ES-I3 (cell line): ENCODE data around the gene CSTPP1.
"Not testable (repeated sequence)": the region's sequence is repeated elsewhere in the genome, so short reads cannot be mapped to it uniquely, and the experiment has no call there.

Experiments
- H3K36me3 ChIP-seq: 2 replicates; pipeline ENCODE4 v1.6.1; 2013; ENCODE audit warnings: mild to moderate bottlenecking, low read length, control low read depth, moderate library complexity; ENCODE audit not compliant: insufficient read depth
- H3K4me1 ChIP-seq: 2 replicates; pipeline ENCODE4 v1.6.1; 2013; ENCODE audit warnings: mild to moderate bottlenecking, control low read depth, low read length; ENCODE audit not compliant: insufficient read depth
- H3K9ac ChIP-seq: 2 replicates; pipeline ENCODE4 v1.6.1; 2013; ENCODE audit warnings: low read depth, mild to moderate bottlenecking, low read length, moderate library complexity
- H3K9me3 ChIP-seq: 2 replicates; pipeline ENCODE4 v1.6.1; 2013; ENCODE audit warnings: mild to moderate bottlenecking, low read length, moderate library complexity; ENCODE audit not compliant: control insufficient read depth, insufficient read depth

CSTPP1 gene

DNA sequence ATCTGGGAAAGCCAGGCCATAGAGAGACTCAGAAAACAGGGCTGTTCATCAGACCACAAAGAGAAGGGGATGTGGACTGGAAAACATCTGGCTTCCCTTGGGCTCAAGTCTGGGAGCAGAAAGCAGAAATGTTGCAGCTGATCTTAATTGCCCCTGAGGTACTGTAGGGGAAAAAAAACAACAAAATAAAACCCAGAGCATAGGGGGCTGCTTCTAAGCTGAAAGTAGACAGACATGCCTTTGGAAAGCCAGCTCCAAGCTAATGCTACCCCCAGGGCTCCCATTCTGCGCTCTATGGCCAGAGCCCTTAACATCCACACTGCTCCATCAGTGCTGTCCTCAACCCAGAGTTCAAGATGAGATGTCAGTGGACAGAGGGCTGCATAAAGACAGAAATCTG, 251.7 kb downstream of the CSTPP1 start:
- peaks cover 13% of the 10 kb centered on the region for H3K4me1 ChIP-seq
- no peaks in the 10 kb centered on the region for H3K36me3 ChIP-seq
- no peaks in the 10 kb centered on the region for H3K9me3 ChIP-seq
- H3K9ac ChIP-seq = no peak overlapping the region

DNA sequence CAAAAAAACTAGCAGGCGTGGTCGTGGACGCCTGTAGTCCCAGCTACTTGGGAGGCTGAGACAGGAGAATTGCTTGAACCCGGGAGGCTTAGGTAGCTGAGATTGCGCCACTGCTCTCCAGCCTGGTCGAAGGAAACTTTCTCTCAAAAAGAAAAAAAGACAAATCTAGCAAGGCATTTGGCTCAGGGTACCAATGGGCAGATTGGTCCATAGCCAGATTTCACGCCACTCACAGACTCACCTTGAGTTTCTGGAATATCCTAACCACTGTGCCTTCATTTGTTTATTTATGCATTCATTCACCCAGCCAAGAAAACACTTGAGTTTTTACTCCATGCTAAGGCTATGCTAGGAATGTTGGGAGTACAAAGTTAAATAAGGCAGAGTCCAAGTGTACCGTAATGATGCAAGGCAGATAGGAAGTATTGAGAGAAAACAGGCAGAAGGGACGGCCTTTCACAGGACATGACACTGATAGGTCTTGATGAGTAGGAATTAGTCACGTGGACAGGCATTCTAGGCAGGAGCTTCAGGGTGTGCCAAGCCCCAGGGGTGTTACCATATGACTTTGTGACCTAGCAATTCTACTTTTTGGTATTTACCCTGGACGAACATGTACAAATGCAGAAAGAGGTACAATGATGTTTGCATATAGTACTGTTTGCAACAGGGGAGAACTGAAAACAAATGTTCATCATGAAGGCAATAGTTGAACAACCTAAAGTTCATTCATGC, 252.7 kb downstream of the CSTPP1 start:
- H3K4me1 ChIP-seq = peaks cover 9% of the 10 kb centered on the region
- no peak overlapping the region for H3K9ac ChIP-seq
- H3K36me3 ChIP-seq = no peaks in the 10 kb centered on the region
- H3K9me3 ChIP-seq = no peaks in the 10 kb centered on the region

DNA sequence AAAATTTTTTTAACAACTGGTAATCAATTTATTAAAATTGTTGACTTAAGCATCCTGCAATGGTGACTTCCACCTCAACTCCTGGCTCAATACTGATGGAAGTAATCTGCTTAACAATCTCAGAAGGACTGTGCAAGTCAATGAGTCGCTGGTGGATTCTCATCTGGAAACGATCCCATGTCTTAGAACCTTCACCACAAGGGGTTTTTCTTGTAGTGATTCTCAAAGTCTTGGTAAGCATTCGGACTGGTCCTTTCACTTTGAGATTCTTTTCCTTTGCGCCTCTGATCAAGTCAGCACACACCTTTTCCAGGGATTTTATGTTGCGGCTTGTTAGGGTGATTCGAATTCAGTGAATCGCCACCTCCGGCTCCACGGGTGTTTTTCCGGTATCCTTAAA, 254.6 kb downstream of the CSTPP1 start:
- H3K9me3 ChIP-seq, H3K36me3 ChIP-seq, H3K9ac ChIP-seq, H3K4me1 ChIP-seq: not testable (repeated sequence)

DNA sequence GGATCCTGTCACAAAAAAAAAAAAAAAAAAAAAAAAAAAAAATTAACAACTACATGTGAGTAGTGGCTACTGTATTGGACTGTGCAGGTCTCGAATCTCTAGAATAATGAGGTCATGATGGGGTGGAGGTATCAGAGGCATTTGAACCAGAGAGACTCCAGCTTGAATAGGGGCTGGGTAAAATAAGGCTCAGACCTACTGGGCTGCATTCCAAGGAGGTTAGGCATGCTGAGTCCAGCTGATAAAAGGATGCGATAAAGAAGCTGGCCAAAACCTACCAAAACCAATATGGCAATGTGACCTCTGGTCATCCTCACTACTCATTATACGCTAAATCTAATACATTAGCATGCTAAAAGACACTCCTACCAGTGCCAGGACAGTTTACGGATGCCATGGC, 255.6 kb downstream of the CSTPP1 start:
- no peaks in the 10 kb centered on the region for H3K9me3 ChIP-seq
- no peak overlapping the region for H3K9ac ChIP-seq
- no peaks in the 10 kb centered on the region for H3K36me3 ChIP-seq
- peaks cover 9% of the 10 kb centered on the region for H3K4me1 ChIP-seq

DNA sequence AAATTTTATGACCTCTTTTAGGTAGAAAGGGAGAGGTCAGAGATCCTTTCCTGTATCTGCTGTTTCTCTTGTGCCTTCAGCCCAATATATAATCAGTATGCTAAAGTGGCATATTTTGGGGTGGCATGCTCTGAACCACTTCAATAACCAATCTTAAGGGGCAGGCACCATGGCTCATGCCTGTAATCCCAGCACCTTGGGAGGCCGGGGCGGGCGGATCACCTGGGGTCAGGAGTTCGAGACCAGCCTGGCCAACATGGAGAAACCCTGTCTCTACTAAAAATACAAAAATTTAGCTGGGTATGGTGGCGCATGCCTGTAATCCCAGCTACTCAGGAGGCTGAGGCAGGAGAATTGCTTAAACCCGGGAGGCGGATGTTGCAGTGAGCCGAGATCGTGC, 261.6 kb downstream of the CSTPP1 start:
- H3K9ac ChIP-seq, H3K36me3 ChIP-seq, H3K9me3 ChIP-seq, H3K4me1 ChIP-seq: not testable (repeated sequence)

DNA sequence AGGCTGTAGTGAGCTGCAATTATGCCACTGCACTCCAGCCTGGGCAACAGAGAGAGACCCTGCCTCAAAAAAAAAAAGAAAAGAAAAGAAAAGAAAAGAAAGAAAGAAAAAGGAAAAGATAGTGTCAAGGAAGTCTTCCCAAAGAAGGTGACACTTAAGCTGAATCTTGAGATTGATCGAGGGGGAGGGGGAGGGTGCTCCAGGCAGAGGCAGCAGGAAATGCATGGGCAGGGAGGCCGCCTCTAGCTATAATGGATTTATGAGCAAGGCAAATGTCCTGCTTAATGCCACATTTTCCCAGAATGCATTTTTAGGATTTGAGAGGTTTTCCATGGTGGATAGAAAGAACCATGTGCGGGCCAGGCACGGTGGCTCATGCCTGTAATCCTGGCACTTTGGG, 264.5 kb downstream of the CSTPP1 start:
- Histone ChIP-seq H3K4me1 (peaks cover 7% of the 10 kb centered on the region), H3K36me3 (no peaks in the 10 kb centered on the region), H3K9ac (no peak overlapping the region), H3K9me3 (no peaks in the 10 kb centered on the region)

DNA sequence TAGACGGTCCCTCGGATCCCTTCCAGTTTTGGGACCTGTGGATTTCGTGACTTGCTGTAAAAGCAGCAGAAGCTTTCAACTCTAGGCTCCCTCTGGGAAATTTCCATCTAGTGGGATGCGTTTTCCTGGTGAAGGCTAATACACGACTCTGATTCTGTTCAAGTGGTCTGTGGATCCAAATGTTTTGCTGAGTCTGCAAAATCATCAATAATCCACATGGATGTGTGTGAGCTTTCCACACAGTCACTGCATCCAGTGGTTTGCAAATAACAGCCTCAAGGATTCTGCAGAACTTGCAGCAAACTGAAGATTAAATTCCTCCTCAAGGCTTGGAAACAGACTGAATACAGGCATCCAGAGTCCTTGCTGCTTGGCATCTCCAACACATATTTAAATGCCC, 266.0 kb downstream of the CSTPP1 start:
- Histone ChIP-seq H3K4me1 (peaks cover 7% of the 10 kb centered on the region), H3K9me3 (no peaks in the 10 kb centered on the region), H3K9ac (no peak overlapping the region), H3K36me3 (no peaks in the 10 kb centered on the region)

DNA sequence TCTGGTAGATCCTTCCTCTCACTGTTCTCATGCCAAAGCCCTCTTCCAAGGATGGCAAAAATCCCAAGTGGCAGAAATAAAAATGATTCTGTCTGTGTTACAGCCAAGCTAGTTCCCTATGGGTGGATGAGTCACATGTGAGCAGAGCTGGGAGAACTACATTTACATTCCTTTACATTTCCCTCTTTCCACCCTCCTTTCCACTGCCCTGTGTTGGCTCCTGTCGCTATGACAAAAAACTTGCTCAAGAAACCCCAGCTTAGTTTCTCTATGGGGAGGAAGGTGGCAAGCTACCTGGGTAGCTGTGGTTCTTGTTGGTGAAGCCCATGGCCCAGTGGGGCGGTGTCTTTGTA, 268.1 kb downstream of the CSTPP1 start:
- H3K36me3 ChIP-seq = no peaks in the 10 kb centered on the region
- peak overlapping the region; percentile 9; the same call in 1 of the 2 replicates for H3K9ac ChIP-seq
- H3K4me1 ChIP-seq = peaks cover 7% of the 10 kb centered on the region
- no peaks in the 10 kb centered on the region for H3K9me3 ChIP-seq

DNA sequence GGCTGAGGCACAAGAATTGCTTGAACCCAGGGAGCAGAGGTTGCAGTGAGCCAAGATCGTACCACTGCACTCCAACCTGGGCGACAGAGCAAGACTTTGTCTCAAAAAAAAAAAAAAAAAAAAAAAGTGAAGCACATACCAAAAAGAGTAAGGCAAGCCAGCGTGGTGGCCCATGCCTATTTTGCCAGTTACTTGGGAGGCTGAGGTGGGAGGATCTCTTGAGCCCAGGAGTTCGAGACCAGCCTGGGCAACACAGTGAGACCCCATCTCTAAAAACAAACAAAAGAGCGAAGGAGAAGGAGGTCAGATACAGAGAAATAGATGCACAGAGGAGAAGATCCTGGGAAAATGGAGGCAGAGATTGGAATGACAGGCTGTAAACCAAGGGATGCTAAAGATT, 270.0 kb downstream of the CSTPP1 start:
- H3K36me3 ChIP-seq, H3K4me1 ChIP-seq, H3K9me3 ChIP-seq, H3K9ac ChIP-seq: not testable (repeated sequence)

DNA sequence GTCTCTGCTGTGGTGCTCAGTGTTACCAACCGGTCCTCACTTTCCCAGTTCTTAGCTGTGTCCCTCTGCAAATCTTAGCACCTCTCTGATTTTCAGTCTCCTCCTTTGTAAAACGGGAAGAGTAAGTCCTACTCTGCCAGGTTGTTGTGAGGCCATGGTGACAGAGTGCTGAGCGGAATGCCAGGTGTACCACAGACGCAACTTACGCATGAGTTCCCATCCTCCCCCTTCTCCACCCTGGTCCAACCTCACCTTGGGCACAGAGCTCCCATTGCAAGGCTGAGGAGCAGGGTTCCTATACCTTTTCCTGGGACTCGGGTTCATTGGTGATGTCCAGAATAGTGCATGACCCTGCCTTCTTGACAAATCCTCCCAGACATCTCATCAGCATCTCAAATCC, 270.9 kb downstream of the CSTPP1 start:
- no peak overlapping the region for H3K9ac ChIP-seq

DNA sequence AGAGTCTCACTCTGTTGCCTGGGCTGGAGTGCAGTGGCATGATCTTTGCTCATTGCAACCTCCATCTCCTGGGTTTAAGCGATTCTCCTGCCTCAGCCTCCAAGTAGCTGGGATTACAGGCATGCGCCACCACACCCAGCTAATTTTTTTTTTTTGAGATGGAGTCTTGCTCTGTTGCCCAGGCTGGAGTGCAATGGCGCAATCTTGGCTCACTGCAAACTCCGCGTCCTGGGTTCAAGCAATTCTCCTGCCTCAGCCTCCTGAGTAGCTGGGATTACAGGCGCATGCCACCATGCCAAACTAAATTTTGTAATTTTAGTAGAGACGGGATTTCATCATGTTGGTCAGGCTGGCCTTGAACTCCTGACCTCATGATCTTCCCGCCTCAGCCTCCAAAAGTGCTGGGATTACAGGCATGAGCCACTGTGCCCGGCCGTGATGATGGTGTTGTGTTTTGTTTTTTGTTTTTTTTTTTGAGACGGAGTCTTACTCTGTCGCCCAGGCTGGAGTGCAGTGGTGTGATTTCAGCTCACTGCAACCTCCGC, 271.5 kb downstream of the CSTPP1 start:
- not testable (repeated sequence) for H3K4me1 ChIP-seq, H3K9me3 ChIP-seq, H3K9ac ChIP-seq, H3K36me3 ChIP-seq

More for the DNA sequence above, 270.9 kb downstream of the CSTPP1 start:
- H3K36me3 ChIP-seq = no peaks in the 10 kb centered on the region
- peaks cover 7% of the 10 kb centered on the region for H3K4me1 ChIP-seq
- no peaks in the 10 kb centered on the region for H3K9me3 ChIP-seq

DNA sequence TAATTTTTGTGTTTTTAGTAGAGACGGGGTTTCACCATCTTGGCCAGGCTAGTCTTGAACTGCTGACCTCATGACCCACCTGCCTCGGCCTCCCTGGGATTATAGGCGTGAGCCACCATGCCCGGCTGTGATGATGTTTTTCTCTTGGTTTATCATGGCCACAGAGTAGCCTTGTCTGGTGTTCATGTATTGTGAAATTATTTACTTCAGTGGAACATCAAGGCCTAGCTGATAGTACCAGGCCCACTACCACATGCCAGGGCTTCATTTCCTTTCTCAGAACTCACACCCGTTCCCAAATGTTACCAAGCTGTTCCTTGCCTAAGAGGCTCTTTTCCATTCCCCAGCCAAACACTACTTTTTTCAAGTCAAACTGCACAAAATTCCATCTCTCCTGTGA, 272.1 kb downstream of the CSTPP1 start:
- no peaks in the 10 kb centered on the region for H3K36me3 ChIP-seq
- H3K4me1 ChIP-seq = peaks cover 7% of the 10 kb centered on the region
- H3K9ac ChIP-seq = no peak overlapping the region
- no peaks in the 10 kb centered on the region for H3K9me3 ChIP-seq
